HepG2 (cell line): ENCODE results near the gene YWHAB. TPM values are rescaled to one million over a fixed set of nuclear protein-coding genes. Genes with fewer than 3 reads are reported as not detected.

ENCODE experiments used
- ATF1 ChIP-seq: IDR thresholded peaks from 2 replicates; pipeline ENCODE4 v1.6.1; 2016; ENCODE audit warnings: mild to moderate bottlenecking, control low read depth
- CENPT ChIP-seq: sonication (generic); formaldehyde crosslinking; IDR thresholded peaks from 2 replicates; pipeline ENCODE4 v1.8.0; 2022; ENCODE audit warnings: low read depth, mild to moderate bottlenecking, moderate library complexity, missing genetic modification reagents
- ELF3 ChIP-seq: IDR thresholded peaks from 2 replicates; pipeline ENCODE4 v1.6.1; 2016; ENCODE audit warnings: missing genetic modification reagents, missing compliant biosample characterization
- EP300 ChIP-seq, 3 experiments: sonication (generic) in 1 of 3; formaldehyde crosslinking in 1 of 3; IDR thresholded peaks; 2 replicates each; pipeline versions ENCODE4 v1.5.1 to v1.6.1; 2011 to 2020; ENCODE audit warnings: low read depth in 2 of 3, low read length in 2 of 3, borderline replicate concordance in 1 of 3, improper control_type of control experiment in 1 of 3, mild to moderate bottlenecking in 1 of 3, missing genetic modification reagents in 1 of 3, moderate library complexity in 1 of 3
- ETV6 ChIP-seq: sonication (generic); formaldehyde crosslinking; conservative IDR thresholded peaks from 2 replicates; pipeline ENCODE4 v1.4.0; 2020; ENCODE audit warnings: missing genetic modification reagents
- FIP1L1 ChIP-seq: fragments of 200-400 bp; formaldehyde crosslinking; IDR thresholded peaks from 2 replicates; pipeline ENCODE4 v1.6.1; 2018; ENCODE audit warnings: low read depth, mild to moderate bottlenecking, low read length, moderate library complexity, borderline replicate concordance; ENCODE audit not compliant: insufficient read depth
- HCFC1 ChIP-seq: fragments of 150-350 bp; IDR thresholded peaks from 2 replicates; pipeline ENCODE4 v1.6.1; 2014; ENCODE audit warnings: low read depth, low read length
- HES4 ChIP-seq: sonication (generic); formaldehyde crosslinking; IDR thresholded peaks from 2 replicates; pipeline ENCODE4 v1.9.0; 2021; ENCODE audit warnings: mild to moderate bottlenecking, missing genetic modification reagents, borderline replicate concordance
- KLF9 ChIP-seq: IDR thresholded peaks from 2 replicates; pipeline ENCODE4 v1.6.1; 2016; ENCODE audit warnings: low read depth
- NAIF1 ChIP-seq: sonication (generic); formaldehyde crosslinking; IDR thresholded peaks from 2 replicates; pipeline ENCODE4 v1.5.0; 2020; ENCODE audit warnings: mild to moderate bottlenecking, missing genetic modification reagents, borderline replicate concordance
- NFIC ChIP-seq: IDR thresholded peaks from 2 replicates; pipeline ENCODE4 v1.6.1; 2012; ENCODE audit warnings: mild to moderate bottlenecking, low read length, inconsistent platforms
- RCOR2 ChIP-seq: IDR thresholded peaks from 2 replicates; pipeline ENCODE4 v1.6.1; 2016; ENCODE audit warnings: missing biosample characterization, missing genetic modification reagents
- STAG1 ChIP-seq: sonication (generic); formaldehyde crosslinking; IDR thresholded peaks from 2 replicates; pipeline ENCODE4 v1.4.0; 2020; ENCODE audit warnings: missing genetic modification reagents
- ZEB1 ChIP-seq: IDR thresholded peaks from 2 replicates; pipeline ENCODE4 v1.6.1; 2012; ENCODE audit warnings: mild to moderate bottlenecking, low read depth, inconsistent platforms; ENCODE audit not compliant: insufficient replicate concordance
- ZNF230 ChIP-seq: sonication (generic); formaldehyde crosslinking; IDR thresholded peaks from 2 replicates; pipeline ENCODE4 v1.4.0; 2020; ENCODE audit warnings: mild to moderate bottlenecking, missing genetic modification reagents
- ZNF549 ChIP-seq: sonication (generic); formaldehyde crosslinking; IDR thresholded peaks from 2 replicates; pipeline ENCODE4 v1.5.0; 2020; ENCODE audit warnings: missing genetic modification reagents
- ZZZ3 ChIP-seq: sonication (generic); formaldehyde crosslinking; IDR thresholded peaks from 2 replicates; pipeline ENCODE4 v1.4.0; 2020; ENCODE audit warnings: missing genetic modification reagents, mild to moderate bottlenecking, borderline replicate concordance
- polyA plus RNA-seq, 8 experiments: library from polyadenylated mRNA; depleted of rRNA in 3 of 8; stranded (reverse) in 7 of 8; unstranded in 1 of 8; fragments of >200 nt; fragmentation: Illumina TruSeq in 4 of 8; extraction: Trizol in 4 of 8; gene quantifications; 2 replicates each; pipeline versions ENCODE4 v1.2.1 to v1.2.3, GENCODE V29; 2011 to 2016; ENCODE audit warnings: low read depth in 4 of 8, missing spikeins in 1 of 8, mixed read lengths in 1 of 8; ENCODE audit not compliant: insufficient read depth in 1 of 8
- total RNA-seq, 5 experiments: library from RNA; depleted of rRNA; stranded (reverse); fragments of >200 nt; fragmentation: Illumina TruSeq; extraction: Trizol; gene quantifications; 2 replicates each; pipeline ENCODE4 v1.2.3, GENCODE V29; 2016; ENCODE audit warnings: low read depth in 1 of 5
- TF ChIP-seq, protein P1 (sequence below): sonication (generic); formaldehyde crosslinking; IDR thresholded peaks from 2 replicates; pipeline ENCODE4 v1.5.0; 2020; ENCODE audit warnings: missing genetic modification reagents
- TF ChIP-seq, protein P2 (sequence below): sonication (generic); formaldehyde crosslinking; IDR thresholded peaks from 2 replicates; pipeline ENCODE4 v1.4.0; 2020; ENCODE audit warnings: mild to moderate bottlenecking, missing genetic modification reagents
- TF ChIP-seq, protein P3 (sequence below): sonication (generic); formaldehyde crosslinking; IDR thresholded peaks from 2 replicates; pipeline ENCODE4 v1.5.1; 2020; ENCODE audit warnings: mild to moderate bottlenecking, missing genetic modification reagents, borderline replicate concordance
- TF ChIP-seq, protein P4 (sequence below): sonication (generic); formaldehyde crosslinking; IDR thresholded peaks from 2 replicates; pipeline ENCODE4 v1.8.1; 2023; ENCODE audit warnings: mild to moderate bottlenecking, missing genetic modification reagents, borderline replicate concordance

YWHAB gene
- total and polyA plus RNA-seq, 2 of the 13 experiments (the other 11 are each of a cell fraction or from before 2014, with no cell fraction given), result 77.2 to 121 TPM

DNA sequence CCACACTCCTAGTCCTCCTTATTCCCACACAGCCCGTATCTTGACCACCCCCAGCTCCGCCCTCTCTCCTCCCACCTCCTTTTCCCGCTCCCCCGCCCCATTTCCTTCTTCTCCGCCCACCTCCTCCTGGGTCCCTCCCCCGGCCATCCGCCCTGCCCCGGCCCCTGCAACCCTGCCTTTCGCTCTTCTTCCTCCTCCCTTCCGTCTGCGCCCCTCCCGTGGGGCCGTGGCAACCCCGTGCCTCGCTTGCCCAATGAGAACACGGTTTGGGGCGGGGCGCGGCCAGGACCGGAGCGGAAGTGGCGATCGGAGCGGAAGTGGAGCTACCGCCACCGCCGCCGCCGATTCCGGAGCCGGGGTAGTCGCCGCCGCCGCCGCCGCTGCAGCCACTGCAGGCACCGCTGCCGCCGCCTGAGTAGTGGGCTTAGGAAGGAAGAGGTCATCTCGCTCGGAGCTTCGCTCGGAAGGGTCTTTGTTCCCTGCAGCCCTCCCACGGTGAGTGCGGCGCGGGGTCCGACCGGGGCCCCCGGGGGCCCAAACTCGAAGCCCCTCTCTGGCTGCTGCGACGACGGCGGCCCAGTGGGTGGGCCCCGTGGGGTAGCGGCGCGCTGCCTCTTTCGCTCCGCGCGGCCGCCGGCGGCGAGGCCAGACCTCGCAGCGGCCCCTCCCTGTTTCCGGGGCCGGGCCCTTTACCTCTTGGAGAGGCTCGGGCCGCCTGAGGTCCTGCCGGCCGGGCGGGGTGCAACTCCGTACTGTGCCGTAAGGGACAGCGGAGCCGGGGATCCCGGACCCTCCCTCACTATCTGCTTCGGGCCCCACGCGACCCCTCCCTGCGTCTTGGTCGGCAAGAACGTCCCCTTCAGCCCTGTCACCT is at the start of gene YWHAB (continued):
- TF ChIP-seq, protein P1, sequence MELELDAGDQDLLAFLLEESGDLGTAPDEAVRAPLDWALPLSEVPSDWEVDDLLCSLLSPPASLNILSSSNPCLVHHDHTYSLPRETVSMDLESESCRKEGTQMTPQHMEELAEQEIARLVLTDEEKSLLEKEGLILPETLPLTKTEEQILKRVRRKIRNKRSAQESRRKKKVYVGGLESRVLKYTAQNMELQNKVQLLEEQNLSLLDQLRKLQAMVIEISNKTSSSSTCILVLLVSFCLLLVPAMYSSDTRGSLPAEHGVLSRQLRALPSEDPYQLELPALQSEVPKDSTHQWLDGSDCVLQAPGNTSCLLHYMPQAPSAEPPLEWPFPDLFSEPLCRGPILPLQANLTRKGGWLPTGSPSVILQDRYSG, result no peak
- TF ChIP-seq, protein P2, sequence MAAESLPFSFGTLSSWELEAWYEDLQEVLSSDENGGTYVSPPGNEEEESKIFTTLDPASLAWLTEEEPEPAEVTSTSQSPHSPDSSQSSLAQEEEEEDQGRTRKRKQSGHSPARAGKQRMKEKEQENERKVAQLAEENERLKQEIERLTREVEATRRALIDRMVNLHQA (CRISPR knock-in tag), result no peak
- no peak; the same call in 1 of the 2 replicates for TF ChIP-seq ZNF549 (CRISPR knock-in tag)
- TF ChIP-seq FIP1L1, result no peak
- TF ChIP-seq HES4 (CRISPR knock-in tag), result no peak; the same call in 1 of the 2 replicates
- TF ChIP-seq KLF9 (CRISPR knock-in tag), result 0 out of 2 replicates have a peak, but pooled peaks have one; percentile 36
- peak; percentile 98 for TF ChIP-seq NAIF1 (CRISPR knock-in tag)
- no peak for TF ChIP-seq CENPT
- peak; percentile 28; the same call in 1 of the 2 replicates for TF ChIP-seq HCFC1
- TF ChIP-seq ATF1 (CRISPR knock-in tag), result no peak
- TF ChIP-seq STAG1, result no peak
- peak; percentile 99 for TF ChIP-seq ELF3
- TF ChIP-seq, protein P3, sequence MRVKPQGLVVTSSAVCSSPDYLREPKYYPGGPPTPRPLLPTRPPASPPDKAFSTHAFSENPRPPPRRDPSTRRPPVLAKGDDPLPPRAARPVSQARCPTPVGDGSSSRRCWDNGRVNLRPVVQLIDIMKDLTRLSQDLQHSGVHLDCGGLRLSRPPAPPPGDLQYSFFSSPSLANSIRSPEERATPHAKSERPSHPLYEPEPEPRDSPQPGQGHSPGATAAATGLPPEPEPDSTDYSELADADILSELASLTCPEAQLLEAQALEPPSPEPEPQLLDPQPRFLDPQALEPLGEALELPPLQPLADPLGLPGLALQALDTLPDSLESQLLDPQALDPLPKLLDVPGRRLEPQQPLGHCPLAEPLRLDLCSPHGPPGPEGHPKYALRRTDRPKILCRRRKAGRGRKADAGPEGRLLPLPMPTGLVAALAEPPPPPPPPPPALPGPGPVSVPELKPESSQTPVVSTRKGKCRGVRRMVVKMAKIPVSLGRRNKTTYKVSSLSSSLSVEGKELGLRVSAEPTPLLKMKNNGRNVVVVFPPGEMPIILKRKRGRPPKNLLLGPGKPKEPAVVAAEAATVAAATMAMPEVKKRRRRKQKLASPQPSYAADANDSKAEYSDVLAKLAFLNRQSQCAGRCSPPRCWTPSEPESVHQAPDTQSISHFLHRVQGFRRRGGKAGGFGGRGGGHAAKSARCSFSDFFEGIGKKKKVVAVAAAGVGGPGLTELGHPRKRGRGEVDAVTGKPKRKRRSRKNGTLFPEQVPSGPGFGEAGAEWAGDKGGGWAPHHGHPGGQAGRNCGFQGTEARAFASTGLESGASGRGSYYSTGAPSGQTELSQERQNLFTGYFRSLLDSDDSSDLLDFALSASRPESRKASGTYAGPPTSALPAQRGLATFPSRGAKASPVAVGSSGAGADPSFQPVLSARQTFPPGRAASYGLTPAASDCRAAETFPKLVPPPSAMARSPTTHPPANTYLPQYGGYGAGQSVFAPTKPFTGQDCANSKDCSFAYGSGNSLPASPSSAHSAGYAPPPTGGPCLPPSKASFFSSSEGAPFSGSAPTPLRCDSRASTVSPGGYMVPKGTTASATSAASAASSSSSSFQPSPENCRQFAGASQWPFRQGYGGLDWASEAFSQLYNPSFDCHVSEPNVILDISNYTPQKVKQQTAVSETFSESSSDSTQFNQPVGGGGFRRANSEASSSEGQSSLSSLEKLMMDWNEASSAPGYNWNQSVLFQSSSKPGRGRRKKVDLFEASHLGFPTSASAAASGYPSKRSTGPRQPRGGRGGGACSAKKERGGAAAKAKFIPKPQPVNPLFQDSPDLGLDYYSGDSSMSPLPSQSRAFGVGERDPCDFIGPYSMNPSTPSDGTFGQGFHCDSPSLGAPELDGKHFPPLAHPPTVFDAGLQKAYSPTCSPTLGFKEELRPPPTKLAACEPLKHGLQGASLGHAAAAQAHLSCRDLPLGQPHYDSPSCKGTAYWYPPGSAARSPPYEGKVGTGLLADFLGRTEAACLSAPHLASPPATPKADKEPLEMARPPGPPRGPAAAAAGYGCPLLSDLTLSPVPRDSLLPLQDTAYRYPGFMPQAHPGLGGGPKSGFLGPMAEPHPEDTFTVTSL (CRISPR knock-in tag), result no peak; the same call in 1 of the 2 replicates
- 0 out of 2 replicates have a peak, but pooled peaks have one; percentile 8 for TF ChIP-seq ZNF230 (CRISPR knock-in tag)
- TF ChIP-seq ZEB1, result no peak
- TF ChIP-seq ETV6, result peak; percentile 92
- TF ChIP-seq RCOR2 (CRISPR knock-in tag), result no peak
- TF ChIP-seq, protein P4, sequence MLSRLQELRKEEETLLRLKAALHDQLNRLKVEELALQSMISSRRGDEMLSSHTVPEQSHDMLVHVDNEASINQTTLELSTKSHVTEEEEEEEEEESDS, result no peak
- TF ChIP-seq NFIC, result no peak
- peak in 1 of 2 experiments; percentile 66; a peak in 2 of 4 replicates for TF ChIP-seq EP300 (IDR thresholded peaks at IDR 0.05; ENCODE audit: low read depth in 2 of 2, low read length in 2 of 2)
- TF ChIP-seq EP300 (CRISPR knock-in tag; IDR thresholded peaks at IDR 0.05; ENCODE audit: borderline replicate concordance), result peak; percentile 52; the same call in 1 of the 2 replicates
- no peak; the same call in 1 of the 2 replicates for TF ChIP-seq ZZZ3 (CRISPR knock-in tag)
